PC-9 (cell line): ENCODE measurements around the gene NTM.

Experiments used
- EZH2 ChIP-seq: fragments of 200-600 bp; sonication (generic); IDR thresholded peaks from 2 replicates; pipeline ENCODE4 v1.8.0; 2017; ENCODE audit warnings: antibody characterized with exemption, low read depth
- TF ChIP-seq, protein P1 (sequence below): fragments of 200-600 bp; sonication (generic); conservative IDR thresholded peaks from 2 replicates; pipeline ENCODE4 v1.6.1; 2017; ENCODE audit warnings: mixed run types, antibody characterized with exemption, mild to moderate bottlenecking, moderate library complexity

DNA sequence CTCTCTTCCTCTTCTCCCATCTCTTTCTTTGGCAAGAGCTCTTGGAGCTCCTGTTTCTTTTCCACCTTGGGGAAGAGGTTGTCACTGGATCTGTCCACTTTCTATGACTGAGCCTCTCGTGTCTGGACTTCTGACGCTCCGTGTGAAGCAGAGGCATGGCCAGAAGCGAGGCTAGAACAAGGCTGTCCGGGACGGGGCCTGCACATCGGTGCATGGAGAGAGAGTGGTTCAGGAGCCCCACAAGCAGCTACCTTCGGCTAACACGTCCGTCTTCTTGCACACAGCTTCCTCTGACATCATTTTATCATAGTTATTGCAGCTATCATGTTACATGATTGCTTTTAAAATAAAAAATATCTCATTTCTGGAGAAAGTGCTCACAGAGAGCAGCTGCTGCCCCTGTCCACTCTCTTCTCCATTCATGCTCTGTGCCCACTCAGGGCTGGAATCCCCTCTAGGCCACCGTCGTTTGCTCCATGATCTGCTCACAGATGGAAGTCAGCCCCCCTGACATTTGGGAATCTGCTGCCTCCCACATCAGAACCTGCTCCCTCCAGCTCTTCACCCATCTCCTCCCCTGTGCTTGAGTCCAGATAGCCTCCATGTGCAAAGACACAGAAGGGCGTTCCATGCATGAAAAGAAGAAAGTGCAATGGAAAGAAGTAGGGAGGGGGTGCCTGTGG is 308.4 kb downstream of the NTM start:
- TF ChIP-seq, protein P1, sequence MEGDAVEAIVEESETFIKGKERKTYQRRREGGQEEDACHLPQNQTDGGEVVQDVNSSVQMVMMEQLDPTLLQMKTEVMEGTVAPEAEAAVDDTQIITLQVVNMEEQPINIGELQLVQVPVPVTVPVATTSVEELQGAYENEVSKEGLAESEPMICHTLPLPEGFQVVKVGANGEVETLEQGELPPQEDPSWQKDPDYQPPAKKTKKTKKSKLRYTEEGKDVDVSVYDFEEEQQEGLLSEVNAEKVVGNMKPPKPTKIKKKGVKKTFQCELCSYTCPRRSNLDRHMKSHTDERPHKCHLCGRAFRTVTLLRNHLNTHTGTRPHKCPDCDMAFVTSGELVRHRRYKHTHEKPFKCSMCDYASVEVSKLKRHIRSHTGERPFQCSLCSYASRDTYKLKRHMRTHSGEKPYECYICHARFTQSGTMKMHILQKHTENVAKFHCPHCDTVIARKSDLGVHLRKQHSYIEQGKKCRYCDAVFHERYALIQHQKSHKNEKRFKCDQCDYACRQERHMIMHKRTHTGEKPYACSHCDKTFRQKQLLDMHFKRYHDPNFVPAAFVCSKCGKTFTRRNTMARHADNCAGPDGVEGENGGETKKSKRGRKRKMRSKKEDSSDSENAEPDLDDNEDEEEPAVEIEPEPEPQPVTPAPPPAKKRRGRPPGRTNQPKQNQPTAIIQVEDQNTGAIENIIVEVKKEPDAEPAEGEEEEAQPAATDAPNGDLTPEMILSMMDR, result no peak
- no peak for TF ChIP-seq EZH2
